HCT116 (cell line): ENCODE data around the gene PRR12. TPM values are rescaled to one million over a fixed set of nuclear protein-coding genes. Genes with fewer than 3 reads are reported as not detected.

ENCODE experiments used
- ATAC-seq: fragments of 200-7000 bp; cut with Tn5 transposase; 2 replicates; pipeline ENCODE4 v1.9.1; 2020; ENCODE audit warnings: mild to moderate bottlenecking, moderate library complexity
- BruUV-seq: library from RNA; stranded (reverse); fragments of 400-500 nt; replicated peaks from 2 replicates; lab custom pipeline; 2021; lab: Mats Ljungman, UMichigan
- CTCF ChIA-PET: fragments of 300-600 bp; sonication (Branson Sonifier 250); formaldehyde crosslinking; loops from one replicate; lab custom pipeline; 2021; ENCODE audit warnings: antibody characterized with exemption; lab: Charles Lee
- POLR2A ChIA-PET: fragments of 300-600, 350-600 bp; sonication (Branson Sonifier 250); formaldehyde crosslinking; loops from one replicate; lab custom pipeline; 2021; ENCODE audit warnings: antibody characterized with exemption; lab: Charles Lee
- RAD21 ChIA-PET, 2 experiments: fragments of 300-600 bp; sonication (Branson Sonifier 250); formaldehyde crosslinking; loops; one replicate each; lab custom pipeline; 2023; ENCODE audit warnings: low total read pairs in 2 of 2; ENCODE audit not compliant: uncharacterized antibody in 2 of 2, unreplicated experiment in 2 of 2, low non-redundant PET in 1 of 2; lab: Charles Lee
- DNase-seq: peaks from one replicate; pipeline ENCODE4 v3.0.0-alpha.2; 2010; ENCODE audit warnings: low read depth, low spot score
- H2AFZ ChIP-seq: fragments of 200-600 bp; shearing (Covaris generic), sonication (generic); 2 replicates; pipeline ENCODE4 v1.6.1; 2017; ENCODE audit warnings: low read depth, mixed run types, mixed read lengths, antibody characterized with exemption, low read length; ENCODE audit not compliant: poor library complexity, severe bottlenecking
- H3K27ac ChIP-seq: 2 replicates; pipeline ENCODE4 v1.5.1; 2012; ENCODE audit warnings: low read depth, low read length
- H3K27me3 ChIP-seq: fragments of 200-600 bp; sonication (generic); 2 replicates; pipeline ENCODE4 v1.6.1; 2016; ENCODE audit warnings: mixed run types, low read length, mixed read lengths; ENCODE audit not compliant: insufficient read depth
- H3K36me3 ChIP-seq, 2 experiments: fragments of 200-500 bp in 1 of 2; fragments of 200-600 bp in 1 of 2; sonication (Bioruptor generic) in 1 of 2; sonication (generic) in 1 of 2; 2 replicates each; pipeline versions ENCODE4 v1.5.1 to v1.6.1; 2014 to 2016; ENCODE audit warnings: low read length in 2 of 2, inconsistent platforms in 1 of 2, mixed read lengths in 1 of 2, mixed run types in 1 of 2; ENCODE audit not compliant: insufficient read depth in 2 of 2, control insufficient read depth in 1 of 2
- H3K4me1 ChIP-seq, 2 experiments: fragments of 200-600 bp in 1 of 2; sonication (generic) in 1 of 2; 2 replicates each; pipeline versions ENCODE4 v1.5.1 to v1.6.1; 2012 to 2017; ENCODE audit warnings: low read length in 2 of 2, inconsistent platforms in 1 of 2, mild to moderate bottlenecking in 1 of 2, mixed read lengths in 1 of 2, mixed run types in 1 of 2, moderate library complexity in 1 of 2; ENCODE audit not compliant: insufficient read depth in 2 of 2, control insufficient read depth in 1 of 2
- H3K4me2 ChIP-seq: fragments of 200-600 bp; sonication (generic); 2 replicates; pipeline ENCODE4 v1.6.1; 2017; ENCODE audit warnings: mixed run types, low read length, mixed read lengths
- H3K4me3 ChIP-seq, 2 experiments: fragments of 200-600 bp in 1 of 2; sonication (generic) in 1 of 2; replicated peaks in 1 of 2; 2 replicates each; pipeline ENCODE4 v1.5.1; 2011 to 2016; ENCODE audit warnings: low read length in 2 of 2, control low read depth in 1 of 2, low read depth in 1 of 2, mild to moderate bottlenecking in 1 of 2, mixed read lengths in 1 of 2, mixed run types in 1 of 2
- H3K79me2 ChIP-seq: fragments of 200-600 bp; sonication (generic); 2 replicates; pipeline ENCODE4 v1.6.1; 2017; ENCODE audit warnings: mild to moderate bottlenecking, mixed run types, low read length, moderate library complexity, mixed read lengths; ENCODE audit not compliant: insufficient read depth
- H3K9ac ChIP-seq: fragments of 200-600 bp; sonication (generic); 2 replicates; pipeline ENCODE4 v1.6.1; 2016; ENCODE audit warnings: low read length, mixed read lengths
- H3K9me2 ChIP-seq: fragments of 200-600 bp; sonication (generic), shearing (Covaris generic); 2 replicates; pipeline ENCODE4 v1.6.1; 2017; ENCODE audit warnings: mixed run types, mild to moderate bottlenecking, moderate library complexity; ENCODE audit not compliant: insufficient read depth
- H3K9me3 ChIP-seq, 2 experiments: fragments of 200-500 bp in 1 of 2; fragments of 200-600 bp in 1 of 2; sonication (Bioruptor generic) in 1 of 2; sonication (generic) in 1 of 2; 2 replicates each; pipeline ENCODE4 v1.6.1; 2014 to 2017; ENCODE audit warnings: low read length in 2 of 2, mixed read lengths in 2 of 2, inconsistent platforms in 1 of 2, low read depth in 1 of 2, mild to moderate bottlenecking in 1 of 2, mixed run types in 1 of 2, moderate library complexity in 1 of 2; ENCODE audit not compliant: control insufficient read depth in 1 of 2, insufficient read depth in 1 of 2
- H4K20me1 ChIP-seq: fragments of 200-600 bp; sonication (generic), shearing (Covaris generic); 2 replicates; pipeline ENCODE4 v1.6.1; 2017; ENCODE audit warnings: mixed run types, mild to moderate bottlenecking, moderate library complexity; ENCODE audit not compliant: insufficient read depth
- ELF1 ChIP-seq: IDR thresholded peaks from 2 replicates; pipeline ENCODE4 v1.6.1; 2012; ENCODE audit warnings: low read depth, borderline replicate concordance
- EZH2 ChIP-seq: fragments of 200-600 bp; sonication (generic); IDR thresholded peaks from 2 replicates; pipeline ENCODE4 v1.6.1; 2017; ENCODE audit warnings: antibody characterized with exemption, mixed run types
- EZH2phosphoT487 ChIP-seq: fragments of 200-600 bp; IDR thresholded peaks from 2 replicates; pipeline ENCODE4 v1.6.1; 2018; ENCODE audit warnings: antibody characterized with exemption, borderline replicate concordance
- MAX ChIP-seq: IDR thresholded peaks from 2 replicates; pipeline ENCODE4 v1.6.1; 2012
- POLR2AphosphoS5 ChIP-seq: IDR thresholded peaks from 2 replicates; pipeline ENCODE4 v1.6.1; 2011; ENCODE audit warnings: mild to moderate bottlenecking, low read depth, low read length, moderate library complexity
- SIN3A ChIP-seq: IDR thresholded peaks from 2 replicates; pipeline ENCODE4 v1.6.1; 2012; ENCODE audit warnings: low read depth
- SRF ChIP-seq: IDR thresholded peaks from 2 replicates; pipeline ENCODE4 v1.6.1; 2012; ENCODE audit warnings: low read depth
- YY1 ChIP-seq: IDR thresholded peaks from 2 replicates; pipeline ENCODE4 v1.6.1; 2011; ENCODE audit warnings: low read length, low read depth, moderate library complexity, mild to moderate bottlenecking; ENCODE audit not compliant: insufficient replicate concordance; ENCODE audit errors: extremely low read depth
- intact Hi-C: fragments of 100-400 bp; cut with micrococcal nuclease; formaldehyde crosslinking; loops from 2 replicates; pipeline ENCODE4 v1.10.0; 2022
- total RNA-seq: library from RNA; stranded (reverse); gene quantifications from one replicate; pipeline ENCODE4 v1.2.1, GENCODE V29; 2021; ENCODE audit not compliant: unreplicated experiment

Gene PRR12
- total RNA-seq, 1 experiment from 2014 or later: 26.9 TPM

GRCh38 chr19:49665351-49666119 is 74.6 kb downstream of the PRR12 start, which contains the start of the genes BCL2L12 and IRF3:
Gene BCL2L12 (plus strand): TSS chr19:49665933. CDS start chr19:49666693, 760 bp downstream.
Gene IRF3 (minus strand): TSS chr19:49665857. CDS start chr19:49664838, 1,019 bp downstream.
- peak within 1 kb of the TSS; percentile 90 to 95 for H3K4me3 ChIP-seq
- peak within 1 kb of the TSS; percentile 78 for H3K4me2 ChIP-seq
- H4K20me1 ChIP-seq: no peaks in the 10 kb centered on the region
- POLR2A ChIA-PET: interaction anchor here (1.1 to 2.9 kb wide), 6 partner anchors 9 to 187 kb away, joined by 3 to 53 read pairs (median 10); partner anchors contain the start of genes PRMT1, RRAS and SCAF1
- peaks cover 6 to 30% of the 10 kb centered on the region in 2 experiments; a peak in 3 of 4 replicates for H3K4me1 ChIP-seq
- intact Hi-C loops: no loop called here
- CTCF ChIA-PET: interaction anchor here (2.0 to 2.2 kb wide), 2 partner anchors 11 to 95 kb away, joined by 6 read pairs; partner anchors contain the start of gene PRMT1
- H2AFZ ChIP-seq: no peak within 1 kb of the TSS
- no peaks in the 10 kb centered on the region for H3K27me3 ChIP-seq
- TSS peak; percentile 63 for BruUV-seq
- peaks cover 59% of the 10 kb centered on the region for H3K79me2 ChIP-seq
- DNase-seq (peak; percentile 88), ATAC-seq (peak; percentile 75)
- peak within 1 kb of the TSS; percentile 95 for H3K27ac ChIP-seq
- H3K9me2 ChIP-seq: no peaks in the 10 kb centered on the region
- peak within 1 kb of the TSS; percentile 91 for H3K9ac ChIP-seq
- H3K9me3 ChIP-seq: no peaks in the 10 kb centered on the region
- TF ChIP-seq POLR2AphosphoS5: peak; percentile 40; the same call in 1 of the 2 replicates
- no peak for TF ChIP-seq EZH2phosphoT487
- TF ChIP-seq SRF: peak; percentile 100
- TF ChIP-seq MAX: no peak
- TF ChIP-seq ELF1: no peak; the same call in 1 of the 2 replicates
- TF ChIP-seq YY1: peak; percentile 19
- peak; percentile 77 for TF ChIP-seq SIN3A
- TF ChIP-seq EZH2: no peak
- RAD21 ChIA-PET: no interaction called here
- H3K36me3 ChIP-seq: peaks cover 4 to 37% of the 10 kb centered on the region in 2 experiments; a peak in 3 of 4 replicates
